HG03135 (cell line): ENCODE measurements around the gene NBPF15.
"Not testable (repeated sequence)": the region's sequence is repeated elsewhere in the genome, so short reads cannot be mapped to it uniquely, and the experiment has no call there.

Experiments
- ATAC-seq: cut with Tn5 transposase; IDR thresholded peaks from one replicate; pipeline ENCODE4 v1.9.1; 2021; ENCODE audit warnings: mild to moderate bottlenecking, moderate library complexity; ENCODE audit not compliant: unreplicated experiment

Gene NBPF15, protein sequence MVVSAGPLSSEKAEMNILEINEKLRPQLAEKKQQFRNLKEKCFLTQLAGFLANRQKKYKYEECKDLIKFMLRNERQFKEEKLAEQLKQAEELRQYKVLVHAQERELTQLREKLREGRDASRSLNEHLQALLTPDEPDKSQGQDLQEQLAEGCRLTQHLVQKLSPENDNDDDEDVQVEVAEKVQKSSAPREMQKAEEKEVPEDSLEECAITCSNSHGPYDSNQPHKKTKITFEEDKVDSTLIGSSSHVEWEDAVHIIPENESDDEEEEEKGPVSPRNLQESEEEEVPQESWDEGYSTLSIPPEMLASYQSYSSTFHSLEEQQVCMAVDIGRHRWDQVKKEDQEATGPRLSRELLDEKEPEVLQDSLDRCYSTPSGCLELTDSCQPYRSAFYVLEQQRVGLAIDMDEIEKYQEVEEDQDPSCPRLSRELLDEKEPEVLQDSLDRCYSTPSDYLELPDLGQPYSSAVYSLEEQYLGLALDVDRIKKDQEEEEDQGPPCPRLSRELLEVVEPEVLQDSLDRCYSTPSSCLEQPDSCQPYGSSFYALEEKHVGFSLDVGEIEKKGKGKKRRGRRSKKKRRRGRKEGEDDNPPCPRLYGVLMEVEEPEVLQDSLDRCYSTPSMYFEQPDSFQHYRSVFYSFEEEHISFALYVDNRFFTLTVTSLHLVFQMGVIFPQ

DNA sequence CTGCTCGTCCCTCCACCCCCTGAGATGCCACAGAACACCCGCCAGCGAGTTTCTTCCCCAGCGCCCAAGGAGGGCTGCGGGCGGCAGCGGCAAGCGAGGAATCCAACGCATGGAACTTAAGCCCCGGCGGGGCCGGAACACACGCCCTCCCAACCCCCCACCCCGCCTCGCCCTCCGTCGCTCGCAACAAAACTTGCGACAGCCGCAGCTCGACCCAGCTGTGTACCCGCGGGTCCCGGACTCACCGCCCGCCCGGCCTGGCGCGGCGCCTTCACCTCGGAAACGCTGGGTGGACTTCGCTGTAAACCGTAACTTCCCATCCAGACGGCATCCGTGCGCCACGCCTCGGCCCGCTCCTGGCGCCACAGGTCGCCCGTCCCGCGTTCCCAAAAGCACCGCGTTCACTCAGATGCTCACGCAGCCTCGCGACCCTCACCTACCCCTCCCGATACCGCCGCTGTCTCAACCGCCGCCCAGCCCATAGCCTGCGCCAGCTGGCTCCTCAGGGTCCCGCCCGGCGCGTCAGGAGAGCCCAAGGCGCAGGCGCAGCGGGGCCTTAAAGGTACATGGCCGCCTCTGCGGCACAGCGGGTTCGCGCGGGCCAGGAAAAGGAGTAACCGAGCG lies at the start of gene NBPF15:
NBPF15 (minus strand) TSS at position 534 of the 624 bp plus-strand sequence. CDS start 21,666 bp downstream, outside the sequence.
- peak; percentile 91 for ATAC-seq

DNA sequence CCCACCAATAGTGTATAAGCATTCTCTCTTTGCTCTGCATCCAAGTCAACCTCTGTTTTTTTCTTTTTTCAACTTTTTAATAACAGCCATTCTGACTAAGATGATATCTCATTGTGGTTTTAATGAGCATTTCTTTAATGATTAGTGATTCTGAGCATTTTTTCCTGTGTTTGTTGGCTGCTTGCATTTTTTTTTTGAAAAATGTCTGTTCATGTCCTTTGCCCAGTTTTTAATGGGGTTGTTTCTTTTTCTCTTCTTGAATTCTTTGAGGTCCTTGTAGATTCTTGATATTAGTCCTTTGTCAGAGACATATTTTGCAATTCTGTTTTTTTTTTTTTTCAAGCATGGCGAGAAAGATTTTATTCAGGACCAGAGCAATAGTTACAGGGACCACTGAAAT lies 35.0 kb upstream of the NBPF15 start:
- ATAC-seq, result not testable (repeated sequence)

DNA sequence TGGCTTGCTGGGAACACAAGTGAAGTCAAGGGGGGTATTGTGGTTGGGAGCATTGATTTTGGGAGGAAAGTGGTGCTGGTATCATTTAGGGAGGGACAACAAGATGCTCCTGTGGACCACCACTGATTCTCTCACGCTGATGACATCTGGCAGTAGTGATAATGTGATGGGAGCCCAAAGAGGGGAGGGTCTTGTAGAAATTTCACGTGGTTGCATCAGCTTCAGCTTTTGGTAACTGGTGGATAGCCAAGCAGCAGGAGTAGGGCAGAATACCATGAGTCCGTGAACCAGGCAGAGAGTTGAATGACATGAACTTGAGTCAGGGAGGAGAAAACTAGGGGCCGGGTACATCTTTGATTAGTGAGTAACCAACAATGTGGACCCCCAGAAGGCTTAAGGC lies 32.7 kb upstream of the NBPF15 start:
- ATAC-seq, result not testable (repeated sequence)

DNA sequence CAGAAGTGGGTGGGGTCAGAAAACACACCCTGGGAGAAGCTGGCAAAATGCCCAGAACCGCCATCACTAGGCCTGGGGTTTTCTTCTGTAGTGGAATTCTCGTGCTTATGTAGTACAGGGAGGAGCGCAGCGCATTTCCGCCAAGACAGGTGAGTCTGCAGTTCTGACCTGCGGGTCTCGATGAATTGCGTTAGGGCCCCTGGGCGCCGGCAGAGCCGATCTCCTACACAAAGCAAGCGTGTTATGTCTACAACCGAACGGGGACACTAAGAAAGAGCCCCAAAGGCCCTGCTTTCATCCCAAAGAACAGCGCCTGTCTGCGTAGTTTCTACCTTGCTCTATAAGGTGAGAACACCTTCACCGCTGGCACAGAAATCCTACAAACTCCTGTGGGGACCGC lies 28.9 kb upstream of the NBPF15 start:
- ATAC-seq, result not testable (repeated sequence)

DNA sequence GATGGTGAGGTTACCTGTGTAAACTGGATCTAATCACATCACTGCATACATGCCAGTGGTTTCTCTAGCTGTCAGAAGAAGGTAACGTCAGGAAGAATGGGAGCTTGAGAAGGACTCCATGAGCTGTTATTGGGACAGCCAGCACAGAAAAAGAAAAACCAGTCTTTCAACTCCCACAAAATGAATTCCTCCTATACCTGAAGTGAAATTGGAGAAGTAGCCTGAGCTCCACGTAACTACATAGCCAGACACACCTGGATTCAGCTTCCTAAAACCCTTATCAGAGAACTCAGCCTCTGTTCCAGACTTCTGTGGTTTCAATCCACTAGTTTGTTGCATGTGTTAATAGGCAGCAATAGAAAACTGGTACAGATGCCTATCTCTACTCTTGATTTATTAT lies 25.5 kb upstream of the NBPF15 start:
- ATAC-seq, result not testable (repeated sequence)

DNA sequence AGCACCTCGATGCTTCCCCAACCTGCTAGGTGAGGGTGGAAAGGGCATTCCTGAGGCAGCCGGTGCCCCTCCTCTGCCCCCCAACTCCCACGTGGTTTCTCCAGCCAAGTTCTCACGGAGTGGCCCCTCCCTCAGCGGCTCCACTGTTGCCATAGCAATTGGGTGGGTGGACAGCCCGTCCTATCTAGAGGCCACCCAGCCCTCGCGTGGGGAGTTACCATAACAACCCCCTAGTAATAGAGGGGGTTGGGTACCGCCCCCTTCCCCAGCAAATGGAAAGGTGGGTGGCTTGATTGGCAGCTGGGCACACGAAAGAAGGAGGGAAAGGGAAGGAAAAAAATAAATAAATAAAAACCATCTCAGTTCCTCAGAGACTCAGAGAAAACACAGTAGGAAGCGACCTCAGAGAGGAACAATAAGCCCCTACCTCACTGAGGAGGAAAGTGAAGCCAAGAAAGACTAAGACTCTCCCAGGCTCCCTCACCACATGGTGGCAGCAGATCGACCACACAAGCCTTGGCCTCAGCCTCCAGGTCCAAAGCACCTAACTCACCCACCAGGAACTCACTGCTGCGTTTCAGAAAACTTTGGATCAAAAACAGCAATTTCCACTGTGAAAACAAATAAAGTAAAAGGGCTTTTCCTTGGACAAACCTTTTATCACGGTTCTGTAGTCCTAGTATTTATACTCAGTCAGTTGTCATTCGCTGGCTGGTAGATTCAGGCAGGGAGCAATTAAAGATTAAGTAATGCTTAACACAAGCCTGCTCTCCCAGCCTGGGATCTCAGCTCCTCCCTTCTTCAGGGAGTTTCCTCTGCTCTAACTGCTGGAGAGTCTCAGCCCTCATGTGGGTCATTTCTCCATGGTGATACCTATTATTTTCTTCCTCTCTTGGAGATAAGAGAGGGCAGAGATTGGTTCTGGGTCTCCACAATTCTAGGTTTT lies 23.9 kb upstream of the NBPF15 start:
- ATAC-seq, result not testable (repeated sequence)

DNA sequence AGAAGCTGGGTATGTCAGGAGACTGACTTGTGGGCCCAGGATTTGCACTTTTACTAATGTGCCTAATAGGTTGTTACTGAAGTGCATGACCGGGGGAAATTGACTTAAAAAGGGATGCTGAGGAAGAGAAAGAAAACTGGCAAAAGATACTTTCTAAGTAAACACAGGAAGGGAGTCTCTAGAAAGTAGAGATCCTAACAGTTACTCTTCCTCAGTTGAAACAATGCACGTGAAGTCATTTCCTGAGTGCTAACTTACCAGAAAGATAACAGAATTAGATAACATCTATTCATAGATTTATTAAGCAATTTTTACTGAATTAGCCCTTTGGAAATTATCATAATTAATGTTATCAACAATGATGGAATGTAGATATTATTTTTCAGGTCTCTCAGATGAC lies 12.4 kb upstream of the NBPF15 start:
- not testable (repeated sequence) for ATAC-seq

DNA sequence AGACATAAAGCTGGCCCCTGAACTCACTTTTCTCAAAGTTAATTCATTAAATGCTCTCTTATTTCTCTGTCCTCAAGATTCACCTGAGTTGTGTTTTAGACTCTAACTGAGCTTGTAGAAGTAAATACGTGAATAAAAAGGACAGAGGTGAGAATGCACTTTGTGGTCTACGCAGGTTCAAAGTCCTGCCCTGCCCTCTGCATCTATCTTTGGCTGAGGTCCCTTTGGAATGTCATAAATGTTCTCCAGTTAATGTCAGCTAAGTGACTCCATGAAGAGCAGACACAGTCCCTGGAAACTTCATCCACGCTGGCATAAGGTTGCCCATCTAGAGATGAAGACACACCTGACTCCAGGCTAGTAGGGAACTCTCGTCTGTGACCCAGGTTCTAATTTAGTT lies 10.0 kb upstream of the NBPF15 start:
- not testable (repeated sequence) for ATAC-seq

DNA sequence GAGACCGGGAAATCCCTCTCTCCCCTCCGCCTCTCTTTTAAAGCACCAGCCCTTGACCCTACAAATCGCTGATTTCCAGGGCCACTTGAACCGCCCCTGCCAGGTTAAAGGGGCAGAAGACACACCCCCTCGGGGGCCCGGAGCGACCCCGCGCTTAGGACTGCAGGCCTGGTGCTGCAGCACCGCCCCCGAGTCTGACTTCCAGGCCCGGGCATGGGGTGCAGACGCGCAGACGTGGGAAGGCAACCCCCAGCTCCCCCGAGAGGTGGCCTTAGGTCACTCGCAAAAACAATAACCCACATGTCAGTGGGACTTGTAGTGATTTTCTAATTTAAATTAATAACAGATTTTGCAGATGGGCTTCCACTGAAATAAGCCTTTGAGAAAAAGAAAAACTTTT lies 309 bp upstream of the NBPF15 start:
- peak; percentile 20 for ATAC-seq

DNA sequence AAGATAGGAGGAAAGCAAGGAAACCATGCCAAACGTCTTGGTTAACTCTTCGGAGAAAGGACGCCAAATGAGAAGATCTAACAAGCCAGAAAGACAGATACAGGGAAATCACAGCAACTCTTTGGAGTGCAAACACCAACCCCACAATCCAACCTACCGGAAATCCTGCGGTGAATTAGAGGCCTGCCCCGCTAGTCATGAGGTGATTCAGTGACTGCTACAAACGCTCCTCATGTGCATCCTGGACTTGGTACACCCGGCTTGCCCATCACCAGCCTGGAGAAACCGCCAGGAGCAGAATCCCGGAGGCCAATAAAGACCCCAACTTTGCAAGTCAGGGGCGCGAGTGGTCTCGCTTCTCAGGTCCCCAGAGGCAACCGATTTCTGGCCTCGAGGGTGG lies 783 bp downstream of the NBPF15 start:
- ATAC-seq, result not testable (repeated sequence)

DNA sequence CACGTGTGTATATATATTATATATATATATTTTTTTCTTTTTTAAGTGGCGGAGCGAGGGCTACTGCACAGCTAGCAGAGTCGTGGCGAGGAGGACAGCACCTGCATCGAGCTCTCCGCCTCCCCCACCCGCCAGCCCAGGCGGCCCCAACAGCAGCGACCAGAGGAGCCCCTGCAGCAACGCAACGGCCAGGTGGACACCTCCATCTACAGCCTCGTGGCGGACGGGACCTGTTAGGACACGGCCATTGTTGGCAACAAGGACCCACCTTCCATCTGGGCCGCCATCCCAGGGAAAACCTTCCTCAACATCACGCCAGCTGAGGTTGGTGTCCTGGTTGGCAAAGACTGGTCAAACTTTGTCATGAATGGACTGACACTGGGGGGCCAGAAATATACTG lies 19.1 kb downstream of the NBPF15 start:
- ATAC-seq, result not testable (repeated sequence)

DNA sequence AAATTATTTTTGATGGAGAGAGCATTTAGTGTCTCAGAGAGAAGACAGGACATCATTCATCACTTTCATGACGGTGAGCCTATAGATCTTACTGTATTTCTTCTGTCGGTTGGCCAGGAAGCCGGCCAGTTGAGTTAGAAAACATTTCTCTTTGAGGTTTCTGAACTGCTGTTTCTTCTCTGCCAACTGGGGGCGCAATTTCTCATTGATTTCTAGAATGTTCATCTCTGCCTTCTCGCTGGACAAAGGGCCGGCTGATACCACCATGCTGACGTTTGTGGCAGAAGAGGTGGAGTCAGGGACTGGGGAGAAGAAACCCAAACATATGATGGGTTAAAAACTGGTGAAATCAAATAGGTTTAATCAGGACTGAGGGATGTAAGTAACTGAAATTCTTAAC lies 21.7 kb downstream of the NBPF15 start:
- ATAC-seq, result not testable (repeated sequence)

DNA sequence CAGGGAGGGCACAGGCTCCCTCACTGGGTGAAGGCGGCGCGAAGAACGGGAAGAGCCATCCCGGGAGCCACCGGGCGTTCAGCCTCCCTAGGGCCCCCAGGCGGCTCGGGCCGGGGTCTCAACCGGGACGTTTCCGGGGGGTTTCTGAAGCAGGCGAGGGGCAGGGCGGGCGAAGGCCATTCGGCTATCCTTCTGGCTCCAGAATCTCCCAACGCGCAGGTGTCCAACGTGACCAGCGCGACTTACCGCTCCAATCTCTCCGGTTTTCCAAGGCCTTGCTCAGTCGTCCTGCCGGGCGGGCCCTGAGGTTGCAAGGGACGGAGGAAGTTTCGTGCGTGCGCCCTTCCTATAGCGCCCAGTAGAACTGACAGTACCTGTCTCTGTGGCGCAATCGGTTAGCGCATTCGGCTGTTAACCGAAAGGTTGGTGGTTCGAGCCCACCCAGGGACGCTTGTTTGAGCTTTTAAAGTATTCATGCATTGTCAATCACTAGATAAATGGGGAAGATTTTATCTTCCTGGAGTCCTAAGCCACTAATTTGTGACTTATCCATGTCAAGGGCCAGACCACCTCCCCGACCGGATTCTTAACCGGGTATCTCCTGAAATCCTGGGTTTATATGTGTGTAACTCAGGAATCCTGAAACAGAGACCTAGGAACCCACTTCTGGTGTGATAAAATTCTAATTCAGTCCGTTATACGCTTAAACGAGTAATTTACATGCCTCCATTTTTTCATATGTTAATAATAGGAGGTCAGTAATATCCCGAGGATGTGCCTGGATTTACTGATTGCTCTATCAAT lies 42.4 kb downstream of the NBPF15 start:
- ATAC-seq, result not testable (repeated sequence)

DNA sequence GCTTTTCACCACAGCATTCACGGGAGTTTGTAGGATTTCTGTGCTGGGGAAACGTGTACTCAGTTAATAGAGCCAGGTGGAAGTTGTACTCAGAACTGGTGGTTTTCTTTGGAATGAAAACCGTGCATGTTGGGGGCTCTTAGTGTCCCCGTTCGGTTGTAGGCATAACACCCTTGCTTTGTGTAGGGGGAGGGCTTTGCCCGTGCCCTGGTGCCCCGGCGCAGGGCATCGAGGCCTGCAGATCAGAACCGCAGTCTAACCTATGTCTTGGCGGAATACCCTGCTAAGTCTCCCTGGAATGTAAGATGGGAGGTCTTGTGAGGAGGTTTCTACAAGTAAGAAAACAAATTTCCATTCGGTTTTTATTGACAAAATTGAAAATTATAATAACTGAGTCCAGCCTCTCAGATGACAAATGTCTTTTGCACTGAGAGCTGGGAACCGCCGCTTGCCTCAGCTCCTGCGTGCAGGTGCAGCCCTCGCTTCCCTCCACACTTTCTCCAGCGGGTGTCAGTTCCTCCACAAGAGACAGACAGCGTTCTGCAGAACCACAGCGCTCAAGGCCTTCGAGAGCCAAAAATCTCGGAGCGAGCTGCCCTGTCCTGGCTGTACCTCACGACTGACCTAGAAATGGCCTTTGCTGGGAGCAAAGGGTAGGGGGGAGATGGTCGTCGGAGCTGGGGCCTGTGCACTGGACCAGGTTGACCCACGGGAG lies 47.9 kb downstream of the NBPF15 start:
- not testable (repeated sequence) for ATAC-seq

DNA sequence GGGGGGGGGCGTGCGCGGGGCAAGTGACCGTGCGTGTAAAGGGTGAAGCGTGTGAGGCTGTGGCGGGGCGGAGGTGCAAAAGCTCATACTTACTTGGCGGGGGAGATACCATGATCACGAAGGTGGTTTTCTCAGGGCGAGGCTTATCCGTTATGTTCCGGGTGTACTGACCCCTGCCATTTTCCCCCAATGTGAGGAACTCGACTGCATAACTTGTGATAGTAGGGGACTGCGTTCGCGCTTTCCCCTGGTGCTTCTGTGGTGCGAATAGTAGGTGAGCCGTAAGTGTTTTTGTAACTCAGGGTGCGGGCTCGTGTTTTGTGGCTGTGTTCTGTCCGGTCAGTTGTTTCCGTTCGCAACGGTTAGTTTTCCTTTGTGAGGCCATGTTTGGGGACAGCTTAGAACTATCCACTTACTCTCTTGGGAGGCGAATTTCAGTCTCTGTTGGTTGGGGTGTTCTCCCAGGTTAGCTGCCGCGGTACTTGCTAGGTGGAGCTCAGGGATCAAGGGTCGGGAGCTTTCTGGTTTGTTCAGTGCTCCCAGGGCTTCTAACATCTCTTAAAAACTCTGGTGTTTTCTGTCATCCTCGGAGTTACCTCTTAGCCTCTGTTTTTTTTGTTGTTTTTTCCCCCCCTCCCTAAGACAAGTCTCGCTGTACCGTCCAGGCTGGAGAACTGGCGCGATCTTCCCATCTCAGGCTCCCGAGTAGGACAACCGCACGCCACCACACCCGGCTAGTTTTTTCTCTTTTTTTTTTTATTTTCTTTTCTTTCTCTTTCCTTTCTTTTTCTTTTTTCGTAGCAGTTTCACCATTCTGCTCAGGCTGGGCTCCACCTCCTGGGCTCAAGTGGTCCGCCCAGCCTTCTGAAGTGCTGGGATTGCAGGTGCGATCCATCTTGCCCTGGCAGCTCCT lies 48.7 kb downstream of the NBPF15 start:
- peak; percentile 88 for ATAC-seq

DNA sequence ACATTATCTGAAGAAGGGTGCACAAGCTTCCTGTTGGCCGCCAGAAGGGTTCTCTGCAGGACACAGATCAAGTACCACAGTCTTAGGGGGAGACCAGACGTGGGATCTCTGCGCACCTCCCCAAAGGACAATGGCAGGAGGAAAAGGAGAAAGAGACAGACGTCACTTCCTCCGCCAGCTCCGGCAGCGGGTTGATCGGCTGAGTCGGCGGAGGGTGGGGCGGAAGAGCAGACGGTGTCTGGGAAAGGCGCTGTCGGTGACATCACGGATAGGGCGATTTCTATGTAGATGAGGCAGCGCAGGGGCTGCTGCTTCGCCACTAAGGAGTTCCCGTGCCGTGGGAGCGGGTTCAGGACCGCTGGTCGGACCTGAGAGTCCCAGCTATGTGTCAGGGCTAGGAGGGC lies 49.4 kb downstream of the NBPF15 start:
- ATAC-seq, result peak; percentile 53

DNA sequence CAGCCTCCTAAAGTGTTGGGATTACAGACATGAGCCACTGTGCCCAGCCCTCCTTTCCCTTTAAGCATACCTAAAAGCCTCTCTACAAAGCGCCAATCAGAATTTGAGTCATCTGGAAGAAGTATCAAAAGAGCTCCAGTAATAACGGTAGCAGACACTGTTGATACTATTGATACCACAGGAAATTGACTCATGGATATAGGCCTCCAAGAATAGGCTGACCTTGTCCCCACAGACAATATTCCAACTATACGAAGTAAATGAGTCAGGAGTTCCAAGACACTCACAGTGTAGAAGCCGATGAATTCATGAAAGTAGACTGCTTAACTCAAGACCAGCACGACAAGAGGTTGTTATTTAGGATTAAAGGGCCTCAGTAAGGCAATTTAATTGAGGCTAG lies 58.7 kb downstream of the NBPF15 start:
- ATAC-seq, result not testable (repeated sequence)

DNA sequence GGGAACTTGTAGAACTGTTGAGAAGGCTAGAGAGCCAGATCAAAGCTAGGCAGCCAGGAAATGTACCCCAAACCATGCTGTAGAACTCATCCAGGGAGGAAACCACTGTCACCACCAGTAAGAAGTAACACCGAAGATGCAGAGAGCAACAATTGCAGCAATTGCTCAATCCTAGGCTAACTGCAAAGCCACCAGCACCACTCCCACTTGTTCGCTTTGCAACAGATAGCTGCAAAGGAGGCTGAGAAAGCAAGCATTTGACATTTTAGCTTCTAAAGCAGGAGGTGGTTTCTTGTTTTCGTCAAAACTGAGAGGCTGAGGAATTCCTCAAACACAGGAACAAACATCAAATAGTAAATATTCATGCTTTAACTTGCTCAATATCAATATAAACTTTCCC lies 89.8 kb downstream of the NBPF15 start:
- ATAC-seq, result not testable (repeated sequence)
